NCI-H187 (cell line): ENCODE data around the gene NEO1.

Experiments
- DNase-seq, 2 experiments: peaks; one replicate each; lab custom pipeline; 2025; lab: John Stamatoyannopoulos, UW

Gene NEO1

GRCh38 chr15:73331501-73331900 lies 279.2 kb downstream of the NEO1 start:
- no peak for DNase-seq

GRCh38 chr15:73331991-73332925 lies 280.0 kb downstream of the NEO1 start:
- no peak for DNase-seq

GRCh38 chr15:73333001-73333400 lies 280.7 kb downstream of the NEO1 start:
- DNase-seq, result no peak

GRCh38 chr15:73334086-73334485 lies 281.8 kb downstream of the NEO1 start:
- DNase-seq, result no peak

- DNase-seq, result no peak
Observed at GRCh38 chr15:73335026-73335425, 282.8 kb downstream of the NEO1 start.

- no peak for DNase-seq
Observed at GRCh38 chr15:73335471-73335870, 283.2 kb downstream of the NEO1 start.

GRCh38 chr15:73336756-73337155 lies 284.5 kb downstream of the NEO1 start:
- DNase-seq, result no peak

- no peak for DNase-seq
Observed at GRCh38 chr15:73337187-73337586, 284.9 kb downstream of the NEO1 start.

- DNase-seq, result no peak
Observed at GRCh38 chr15:73338058-73338457, 285.8 kb downstream of the NEO1 start.

GRCh38 chr15:73338606-73339374 lies 286.5 kb downstream of the NEO1 start:
- no peak for DNase-seq

- DNase-seq, result no peak
Observed at GRCh38 chr15:73340502-73341192, 288.4 kb downstream of the NEO1 start.

GRCh38 chr15:73341886-73342600 lies 289.8 kb downstream of the NEO1 start:
- no peak for DNase-seq

GRCh38 chr15:73344056-73344455 lies 291.8 kb downstream of the NEO1 start:
- no peak for DNase-seq

- no peak for DNase-seq
Observed at GRCh38 chr15:73345658-73346057, 293.4 kb downstream of the NEO1 start.

GRCh38 chr15:73346735-73347312 lies 294.6 kb downstream of the NEO1 start:
- DNase-seq, result no peak

- DNase-seq, result no peak
Observed at GRCh38 chr15:73349191-73349590, 296.9 kb downstream of the NEO1 start.

GRCh38 chr15:73352082-73352481 lies 299.8 kb downstream of the NEO1 start:
- DNase-seq, result no peak

- DNase-seq, result no peak
Observed at GRCh38 chr15:73353734-73354133, 301.5 kb downstream of the NEO1 start.

- DNase-seq, result no peak
Observed at GRCh38 chr15:73354241-73354640, 302.0 kb downstream of the NEO1 start.
